H1 (cell line): Measurements from ENCODE around the gene MYL5. TPM values are rescaled to one million over a fixed set of nuclear protein-coding genes. Genes with fewer than 3 reads are reported as not detected.

ENCODE experiments used
- CHD7 ChIP-seq: fragments of 300-600 bp; sonication (generic); IDR thresholded peaks from 2 replicates; pipeline ENCODE4 v1.7.1; 2012; ENCODE audit warnings: low read length, moderate library complexity, mild to moderate bottlenecking, inconsistent platforms; ENCODE audit not compliant: insufficient replicate concordance
- CTCF ChIP-seq, 3 experiments: IDR thresholded peaks; 1 replicate in 2 of 3; 2 replicates in 1 of 3; pipeline versions ENCODE4 v1.5.1 to v1.6.1; 2011; ENCODE audit warnings: low read length in 3 of 3, mild to moderate bottlenecking in 3 of 3, inconsistent platforms in 2 of 3, low read depth in 1 of 3, moderate library complexity in 1 of 3; ENCODE audit not compliant: insufficient read depth in 1 of 3; ENCODE audit errors: control extremely low read depth in 1 of 3
- polyA plus RNA-seq, 7 experiments: library from polyadenylated mRNA; depleted of rRNA in 3 of 7; stranded (reverse) in 5 of 7; unstranded in 2 of 7; fragments of >200 nt in 5 of 7; fragments of 200-250 nt in 2 of 7; gene quantifications; 1 replicate in 5 of 7; 2 replicates in 1 of 7; 4 replicates in 1 of 7; pipeline versions ENCODE4 v1.2.1 to v1.2.3, GENCODE V29; 2011 to 2013; ENCODE audit warnings: missing spikeins in 2 of 7, mixed read lengths in 2 of 7
- total RNA-seq: library from RNA; stranded (reverse); fragmentation: NEBNext Ultra II Directional; extraction: Animal tissue kit (Norgen Biotek cat#: 25700); gene quantifications from 2 replicates; pipeline ENCODE4 v1.2.1, GENCODE V29; 2021

MYL5 gene
- total and polyA plus RNA-seq, 2 of the 8 experiments (the other 6 are each of a cell fraction or from before 2014, with no cell fraction given), result 5.7 to 6.8 TPM

- TF ChIP-seq CHD7 (no peak), CTCF (IDR thresholded peaks at IDR 0.05; ENCODE audit: control extremely low read depth in 1 of 3, insufficient read depth in 1 of 3, low read depth in 1 of 3, low read length in 3 of 3) (no peak)
Measured at GRCh38 chr4:630656-631055, 43.7 kb upstream of the MYL5 start (continued).
